Lower lobe of right lung (tissue), 2 donors: ENCODE results near the gene HHIPL1. TPM values are rescaled to one million over a fixed set of nuclear protein-coding genes. Genes with fewer than 3 reads are reported as not detected.

Source experiments
- ATAC-seq, 2 donors: fragments of 200-7000 bp; cut with Tn5 transposase; one replicate each; pipeline ENCODE4 v1.9.1; 2020 to 2022; ENCODE audit warnings: mild to moderate bottlenecking in 2 of 2, moderate library complexity in 2 of 2
- DNase-seq: peaks from one replicate; pipeline ENCODE4 v3.0.0-alpha.2; 2020
- H3K27ac ChIP-seq: fragments of 200-600 bp; one replicate; pipeline ENCODE4 v1.8.0; 2022
- H3K27me3 ChIP-seq: fragments of 200-600 bp; one replicate; pipeline ENCODE4 v1.8.0; 2022; ENCODE audit warnings: low read depth
- H3K36me3 ChIP-seq: fragments of 200-600 bp; one replicate; pipeline ENCODE4 v1.8.0; 2022; ENCODE audit warnings: mild to moderate bottlenecking
- H3K4me1 ChIP-seq: fragments of 200-600 bp; one replicate; pipeline ENCODE4 v1.8.0; 2022
- H3K4me3 ChIP-seq: fragments of 200-600 bp; one replicate; pipeline ENCODE4 v1.8.0; 2022; ENCODE audit warnings: mild to moderate bottlenecking
- H3K9me3 ChIP-seq: fragments of 200-600 bp; one replicate; pipeline ENCODE4 v1.8.0; 2022
- intact Hi-C: fragments of 100-400 bp; cut with DNase I; formaldehyde crosslinking; loops from one replicate; pipeline ENCODE4 v1.11.0; 2022
- total RNA-seq: library from RNA; stranded (reverse); fragmentation: NEBNext Ultra II Directional; extraction: Animal tissue kit (Norgen Biotek cat#: 25700); gene quantifications from one replicate; pipeline ENCODE4 v1.2.1, GENCODE V29; 2021
- TF ChIP-seq, protein P1 (sequence below): fragments of 200-600 bp; IDR thresholded peaks from one replicate; pipeline ENCODE4 v1.8.0; 2022; ENCODE audit warnings: antibody characterized with exemption, mild to moderate bottlenecking
- donor health status: DM: no; HTN: yes; CAD: no; lungs with severe emphysema.

Gene HHIPL1
- total RNA-seq, 1 donor from 2014 or later: 1.6 TPM

DNA sequence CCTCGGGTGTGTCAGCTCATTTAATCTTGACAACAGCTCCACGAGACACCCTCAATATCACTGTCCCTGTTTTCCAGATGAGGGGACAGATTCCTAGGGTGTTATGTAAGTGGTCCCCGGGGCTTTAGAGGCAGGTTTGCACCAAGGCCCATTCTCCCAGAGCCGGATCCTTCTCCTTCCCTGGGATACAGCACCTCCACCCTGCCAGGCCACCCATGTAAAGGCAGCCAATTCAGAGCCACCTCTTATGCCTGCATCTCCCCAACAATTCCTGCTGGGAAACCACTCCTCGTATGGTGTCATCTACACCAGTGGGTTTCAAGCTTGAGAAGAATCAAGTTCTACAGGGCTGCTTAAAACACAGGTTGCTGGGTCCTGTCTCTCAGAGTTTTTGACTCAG lies 35.1 kb downstream of the HHIPL1 start:
- Histone ChIP-seq H3K36me3 (no peaks in the 10 kb centered on the region), H3K4me3 (no peak overlapping the region), H3K27ac (no peak overlapping the region), H3K27me3 (no peaks in the 10 kb centered on the region), H3K9me3 (peaks cover 11% of the 10 kb centered on the region), H3K4me1 (peaks cover 17% of the 10 kb centered on the region)
- TF ChIP-seq, protein P1, sequence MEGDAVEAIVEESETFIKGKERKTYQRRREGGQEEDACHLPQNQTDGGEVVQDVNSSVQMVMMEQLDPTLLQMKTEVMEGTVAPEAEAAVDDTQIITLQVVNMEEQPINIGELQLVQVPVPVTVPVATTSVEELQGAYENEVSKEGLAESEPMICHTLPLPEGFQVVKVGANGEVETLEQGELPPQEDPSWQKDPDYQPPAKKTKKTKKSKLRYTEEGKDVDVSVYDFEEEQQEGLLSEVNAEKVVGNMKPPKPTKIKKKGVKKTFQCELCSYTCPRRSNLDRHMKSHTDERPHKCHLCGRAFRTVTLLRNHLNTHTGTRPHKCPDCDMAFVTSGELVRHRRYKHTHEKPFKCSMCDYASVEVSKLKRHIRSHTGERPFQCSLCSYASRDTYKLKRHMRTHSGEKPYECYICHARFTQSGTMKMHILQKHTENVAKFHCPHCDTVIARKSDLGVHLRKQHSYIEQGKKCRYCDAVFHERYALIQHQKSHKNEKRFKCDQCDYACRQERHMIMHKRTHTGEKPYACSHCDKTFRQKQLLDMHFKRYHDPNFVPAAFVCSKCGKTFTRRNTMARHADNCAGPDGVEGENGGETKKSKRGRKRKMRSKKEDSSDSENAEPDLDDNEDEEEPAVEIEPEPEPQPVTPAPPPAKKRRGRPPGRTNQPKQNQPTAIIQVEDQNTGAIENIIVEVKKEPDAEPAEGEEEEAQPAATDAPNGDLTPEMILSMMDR: no peak
- intact Hi-C loops: no loop called here
- no peak for DNase-seq
- no peak for ATAC-seq

DNA sequence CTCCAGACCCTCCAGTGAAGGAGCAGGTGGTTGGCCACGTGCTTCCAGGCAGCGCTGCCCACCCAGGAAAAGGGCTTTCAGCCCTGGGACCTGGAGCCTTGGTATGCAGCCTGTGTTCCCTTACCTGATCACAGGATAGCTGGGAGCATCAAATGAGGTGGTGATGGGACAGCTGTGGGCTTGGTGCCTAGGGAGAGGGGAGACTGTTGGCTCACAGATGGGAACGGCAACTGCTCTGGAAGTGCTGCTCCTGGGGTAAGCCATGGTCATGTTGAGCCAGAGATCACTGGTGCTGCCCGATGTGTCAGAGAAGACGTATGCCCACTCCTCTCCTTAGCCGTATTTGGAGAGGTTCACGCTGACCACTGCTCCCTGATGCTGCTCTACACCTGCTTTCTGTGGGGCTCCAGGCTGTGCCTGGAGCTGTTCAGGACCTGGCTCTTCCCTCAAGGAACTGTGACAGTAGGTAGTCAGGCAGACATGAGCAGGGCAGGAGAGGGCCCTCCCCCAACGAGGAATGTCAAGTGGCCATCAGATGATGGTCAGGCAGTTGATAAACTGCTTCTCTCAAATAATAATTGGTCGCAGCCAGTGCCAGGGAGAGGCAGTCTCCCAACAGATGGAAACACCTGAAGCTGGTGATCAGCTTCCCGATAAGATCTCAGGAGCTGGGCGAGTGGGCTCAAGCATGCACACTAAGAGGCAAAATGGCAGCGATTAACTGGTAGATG lies 36.3 kb downstream of the HHIPL1 start:
- ATAC-seq (no peak), DNase-seq (no peak)
- Histone ChIP-seq H3K4me1 (peaks cover 17% of the 10 kb centered on the region), H3K27ac (no peak overlapping the region), H3K9me3 (peaks cover 11% of the 10 kb centered on the region), H3K4me3 (no peak overlapping the region), H3K27me3 (no peaks in the 10 kb centered on the region), H3K36me3 (no peaks in the 10 kb centered on the region)
- intact Hi-C loops: no loop called here
- TF ChIP-seq, protein P1: no peak

DNA sequence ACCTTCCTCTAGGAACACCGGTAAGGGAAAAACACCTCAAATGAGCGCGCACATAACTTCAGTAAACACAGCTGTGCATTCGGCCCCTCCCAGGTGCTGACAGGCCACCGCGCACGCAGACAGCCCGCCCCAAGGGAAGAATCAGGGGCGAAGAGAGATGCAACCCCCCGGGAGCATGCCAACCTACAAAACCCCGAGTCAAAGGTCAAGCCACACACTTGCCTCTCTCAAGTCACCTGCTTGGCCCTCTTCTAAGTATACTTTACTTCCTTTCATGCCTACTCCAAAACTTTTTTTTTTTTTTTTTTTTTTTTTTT lies 36.9 kb downstream of the HHIPL1 start:
- H3K9me3 ChIP-seq: peaks cover 11% of the 10 kb centered on the region
- no peak for DNase-seq
- no peak overlapping the region for H3K27ac ChIP-seq
- TF ChIP-seq, protein P1: no peak
- H3K27me3 ChIP-seq: no peaks in the 10 kb centered on the region
- no peaks in the 10 kb centered on the region for H3K36me3 ChIP-seq
- intact Hi-C loops: no loop called here
- no peak for ATAC-seq
- H3K4me3 ChIP-seq: no peak overlapping the region
- H3K4me1 ChIP-seq: peaks cover 17% of the 10 kb centered on the region

DNA sequence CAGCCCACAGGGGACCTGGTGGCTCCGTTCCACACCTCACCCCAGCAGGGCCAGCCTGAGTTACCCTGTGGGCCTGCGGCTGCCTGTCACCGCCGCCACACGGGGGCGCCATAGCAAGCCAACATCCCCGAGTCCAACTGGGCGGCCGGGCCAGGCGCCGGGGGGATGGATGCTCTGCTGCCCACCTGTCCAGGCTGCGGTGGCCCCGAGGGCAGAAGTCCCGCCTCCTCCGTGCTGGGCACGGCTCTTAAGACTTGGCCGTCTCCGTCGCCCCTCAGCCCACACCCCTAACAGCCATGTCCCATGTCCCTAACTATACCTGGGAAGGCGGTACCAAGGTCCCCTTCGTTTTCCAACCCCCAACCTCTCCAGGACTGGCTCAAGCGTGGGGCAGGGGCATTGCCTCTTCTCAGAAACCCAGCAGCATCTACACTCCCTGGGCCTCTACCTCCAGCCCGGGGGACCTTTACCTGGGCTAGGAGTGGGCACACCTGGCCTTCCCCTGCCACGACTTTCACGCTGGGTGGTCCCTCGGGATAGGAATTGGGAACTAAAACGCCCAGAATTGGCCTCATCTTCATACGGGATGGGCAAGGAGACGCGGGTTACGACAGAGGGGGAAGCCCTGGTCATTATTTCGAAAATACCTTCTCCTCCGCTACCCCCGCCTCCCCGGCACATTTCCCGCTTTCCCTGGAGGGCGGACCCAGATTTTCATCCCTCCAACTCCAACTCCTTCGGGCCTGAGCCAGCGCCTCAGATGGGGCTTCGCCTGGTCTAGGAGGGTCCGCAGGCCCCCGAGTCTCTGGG lies 38.1 kb downstream of the HHIPL1 start:
- DNase-seq (peak; percentile 86), ATAC-seq (peak; percentile 68 to 70)
- H3K36me3 ChIP-seq: no peaks in the 10 kb centered on the region
- peak overlapping the region; percentile 88 for H3K27ac ChIP-seq
- TF ChIP-seq, protein P1: peak; percentile 96
- intact Hi-C loops: no loop called here
- peaks cover 2% of the 10 kb centered on the region for H3K27me3 ChIP-seq
- peak overlapping the region; percentile 89 for H3K4me3 ChIP-seq
- H3K4me1 ChIP-seq: peaks cover 17% of the 10 kb centered on the region
- peaks cover 6% of the 10 kb centered on the region for H3K9me3 ChIP-seq

DNA sequence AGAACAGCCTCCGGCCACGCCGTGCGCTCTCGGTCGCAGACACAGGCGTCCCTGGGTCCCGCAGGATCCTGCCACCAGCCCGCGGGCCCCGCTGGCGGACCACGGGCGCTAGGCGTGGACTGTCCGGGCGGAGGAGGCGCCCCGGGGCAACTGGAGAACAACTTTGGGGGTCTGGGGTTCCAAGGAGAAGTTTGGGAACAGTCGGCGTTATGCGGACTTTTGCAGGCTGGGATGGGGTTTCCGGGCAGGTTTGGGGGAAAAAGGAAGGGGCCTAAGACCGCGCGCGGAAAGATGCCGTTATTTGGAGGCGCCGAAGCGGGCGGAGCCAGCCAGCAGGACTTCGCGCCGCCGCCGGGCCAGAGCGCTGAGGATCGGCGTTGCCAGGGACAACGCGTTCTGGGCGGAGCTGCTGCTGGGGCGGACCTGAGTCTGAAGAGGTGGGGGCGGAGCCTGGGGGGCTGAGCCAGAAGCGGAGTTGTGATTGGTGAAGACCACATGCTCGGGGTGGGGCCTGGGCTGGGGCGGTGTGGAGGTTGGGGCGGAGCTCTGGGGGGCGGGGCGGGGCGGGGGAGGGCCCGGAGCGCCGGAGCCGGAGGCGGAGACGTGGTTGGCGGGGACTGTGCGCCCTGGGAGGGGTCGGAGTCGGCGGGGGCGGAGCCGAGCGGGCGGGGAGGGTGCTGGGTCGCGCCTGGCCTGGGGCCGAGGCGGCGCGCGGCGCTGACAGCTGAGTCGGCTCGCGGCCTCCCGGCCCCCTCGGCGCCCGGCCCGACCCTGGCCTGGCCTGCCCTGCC lies 38.9 kb downstream of the HHIPL1 start, which contains the start of gene CYP46A1:
Gene CYP46A1, plus strand, starts transcription at position 680 of the 791 bp plus-strand sequence. CDS start 120 bp downstream, outside the sequence.
- intact Hi-C loops: no loop called here
- TF ChIP-seq, protein P1: no peak
- H3K9me3 ChIP-seq: no peaks in the 10 kb centered on the region
- H3K4me3 ChIP-seq: peak within 1 kb of the TSS; percentile 89
- H3K27ac ChIP-seq: peak within 1 kb of the TSS; percentile 88
- H3K27me3 ChIP-seq: peaks cover 10% of the 10 kb centered on the region
- ATAC-seq (peak; percentile 97 to 99), DNase-seq (peak; percentile 100)
- H3K4me1 ChIP-seq: peaks cover 17% of the 10 kb centered on the region
- H3K36me3 ChIP-seq: no peaks in the 10 kb centered on the region
